ENCODE results near the gene GALR2.

GALR2 gene

GRCh38 chr17:76095943-76096342 lies 21.4 kb downstream of the GALR2 start:
- TF ChIP-seq CTCF (IDR thresholded peaks at IDR 0.05) (no peak), ZFX (IDR thresholded peaks at IDR 0.05; ENCODE audit: borderline replicate concordance) (no peak)

GRCh38 chr17:76097716-76098295 lies 23.2 kb downstream of the GALR2 start:
- no peak overlapping the region for H3K27ac ChIP-seq
- TF ChIP-seq ZFX (IDR thresholded peaks at IDR 0.05; ENCODE audit: borderline replicate concordance) (no peak), CTCF (IDR thresholded peaks at IDR 0.05) (no peak)

More at GRCh38 chr17:76095943-76096342, 21.4 kb downstream of the GALR2 start:
- no peak overlapping the region for H3K27ac ChIP-seq

GRCh38 chr17:76102944-76103273 lies 28.3 kb downstream of the GALR2 start:
- peak overlapping the region; percentile 83 for H3K27ac ChIP-seq
- TF ChIP-seq CTCF (IDR thresholded peaks at IDR 0.05) (no peak), ZFX (IDR thresholded peaks at IDR 0.05; ENCODE audit: borderline replicate concordance) (no peak)

- TF ChIP-seq ZFX (IDR thresholded peaks at IDR 0.05; ENCODE audit: borderline replicate concordance) = no peak
- no peak for TF ChIP-seq CTCF (IDR thresholded peaks at IDR 0.05)
- H3K27ac ChIP-seq = peak within 1 kb of the TSS; percentile 83
These were observed 28.9 kb downstream of the GALR2 start, which contains the start of gene EXOC7 for GRCh38 chr17:76103274-76104139. Gene EXOC7, minus strand, starts transcription at chr17:76103787. Its CDS starts 95 bp downstream, at chr17:76103692.

GRCh38 chr17:76104140-76104895 lies 29.7 kb downstream of the GALR2 start:
- TF ChIP-seq CTCF (IDR thresholded peaks at IDR 0.05) = no peak
- no peak for TF ChIP-seq ZFX (IDR thresholded peaks at IDR 0.05; ENCODE audit: borderline replicate concordance)
- peak overlapping the region; percentile 83 for H3K27ac ChIP-seq

GRCh38 chr17:76104896-76105231 lies 30.3 kb downstream of the GALR2 start:
- peak overlapping the region; percentile 83; the same call in 1 of the 2 replicates for H3K27ac ChIP-seq
- TF ChIP-seq ZFX (IDR thresholded peaks at IDR 0.05; ENCODE audit: borderline replicate concordance) (no peak), CTCF (IDR thresholded peaks at IDR 0.05) (no peak)
